ENCODE data around the gene COPS9. TPM values are rescaled to one million over a fixed set of nuclear protein-coding genes. Genes with fewer than 3 reads are reported as not detected.

The COPS9 gene
- total and polyA plus RNA-seq, 12 donors, result 63.7 to 469 (median 152) TPM

GRCh38 chr2:240141736-240142135 is 5.6 kb upstream of the COPS9 start:
- intact Hi-C loops (cut with DNase I), result loop anchor here in 1 of 2 donors (5.0 kb wide), 1 partner anchor 79 kb away; no protein-coding TSS in a partner anchor
- Histone ChIP-seq H3K36me3 (replicated peaks in 1 of 2) (no peaks in the 10 kb centered on the region), H3K27me3 (peaks cover 4% of the 10 kb centered on the region), H3K4me1 (replicated peaks in 1 of 2) (no peaks in the 10 kb centered on the region), H3K27ac (no peak overlapping the region), H3K4me3 (no peak overlapping the region), H3K9me3 (replicated peaks in 1 of 3) (no peaks in the 10 kb centered on the region)
- TF ChIP-seq CTCF (IDR thresholded peaks at IDR 0.05) (no peak), POLR2A (IDR thresholded peaks at IDR 0.05) (no peak)
- DNase-seq, result peak in 1 of 7 donors; percentile 6
- WGBS, 4 donors, result 66 to 74% (median 72%) methylated on average over 13 to 14 of the region's 14 CpGs

- H3K4me1 ChIP-seq (replicated peaks in 1 of 2), result no peaks in the 10 kb centered on the region
- no peaks in the 10 kb centered on the region for H3K9me3 ChIP-seq (replicated peaks in 1 of 3)
- TF ChIP-seq CTCF (IDR thresholded peaks at IDR 0.05), result no peak
- no peak for TF ChIP-seq POLR2A (IDR thresholded peaks at IDR 0.05)
- no peak overlapping the region for H3K4me3 ChIP-seq
- peaks cover 4% of the 10 kb centered on the region for H3K27me3 ChIP-seq
- WGBS, 4 donors, result 61 to 77% (median 68%) methylated on average over 9 to 11 of the region's 11 CpGs
- peak in 1 of 7 donors; percentile 6 for DNase-seq
- intact Hi-C loops (cut with DNase I), result loop anchor here in 1 of 2 donors (5.0 kb wide), 1 partner anchor 79 kb away; no protein-coding TSS in a partner anchor
- H3K27ac ChIP-seq, result no peak overlapping the region
- H3K36me3 ChIP-seq (replicated peaks in 1 of 2), result no peaks in the 10 kb centered on the region
Measured at GRCh38 chr2:240140920-240141319, 4.8 kb upstream of the COPS9 start.

- 62 to 68% (median 65%) methylated on average over 4 to 5 of the region's 5 CpGs for whole genome bisulfite sequencing, 4 donors
- DNase-seq, result no peak
- intact Hi-C loops (cut with DNase I), result loop anchor here in 1 of 2 donors (5.0 kb wide), 1 partner anchor 78 kb away; no protein-coding TSS in a partner anchor
Measured at GRCh38 chr2:240140511-240140910, 4.4 kb upstream of the COPS9 start, which contains the start of gene OTOS. TSS of gene OTOS (minus strand) at chr2:240140658. CDS start at chr2:240140326, 332 bp downstream.

More at GRCh38 chr2:240140511-240140910, 4.4 kb upstream of the COPS9 start, which contains the start of gene OTOS:
- H3K27ac ChIP-seq, result no peak within 1 kb of the TSS
- TF ChIP-seq POLR2A (IDR thresholded peaks at IDR 0.05) (no peak), CTCF (IDR thresholded peaks at IDR 0.05) (no peak)
- H3K4me3 ChIP-seq, result no peak within 1 kb of the TSS
- H3K36me3 ChIP-seq (replicated peaks in 1 of 2), result no peaks in the 10 kb centered on the region
- H3K27me3 ChIP-seq, result peaks cover 4% of the 10 kb centered on the region
- no peaks in the 10 kb centered on the region for H3K9me3 ChIP-seq (replicated peaks in 1 of 3)
- H3K4me1 ChIP-seq (replicated peaks in 1 of 2), result peaks cover under 1% of the 10 kb centered on the region in 2 donors
